Articular chondrocyte of knee joint (primary cell): ENCODE results near the gene PRCD. TPM values are rescaled to one million over a fixed set of nuclear protein-coding genes. Genes with fewer than 3 reads are reported as not detected.
A peak's percentile ranks its signal among the peaks of the same experiment; 100 is the strongest.

Source experiments
- small RNA-seq: library from RNA; depleted of rRNA; stranded (forward); fragments of <200 nt; gene quantifications from one replicate; pipeline ENCODE3, GENCODE V24; 2012
- total RNA-seq: library from RNA; depleted of rRNA; stranded (reverse); fragments of >200 nt; gene quantifications from 2 replicates; pipeline ENCODE4 v1.2.3, GENCODE V29; 2012

The PRCD gene
- total RNA-seq, result 1.6 and 3.0 TPM in 2 replicates

GRCh38 chr17:76539631-76540271, at the start of gene PRCD:
TSS of gene PRCD (plus strand) at chr17:76540044. CDS start at chr17:76540142, 98 bp downstream.

GRCh38 chr17:76501018-76501826, 38.6 kb upstream of the PRCD start, which contains the start of gene RHBDF2:
TSS of gene RHBDF2 (minus strand) at chr17:76501423. CDS start at chr17:76481524, 19,899 bp downstream.

GRCh38 chr17:76537578-76538280, 2.1 kb upstream of the PRCD start, which contains the start of gene CYGB:
TSS of gene CYGB (minus strand) at chr17:76537709. CDS start at chr17:76537542, 167 bp downstream.

GRCh38 chr17:76585649-76586593, 46.1 kb downstream of the PRCD start, which contains the start of gene ST6GALNAC2:
TSS of gene ST6GALNAC2 (minus strand) at chr17:76585860. CDS start at chr17:76585808, 52 bp downstream.

Small RNAs within 50 kb of the gene (small RNA-seq; reads per million reads assigned to genes)
- gene SNORD1A, result not detected
- 1,176 reads per million, percentile 99 among the genes with 10 or more reads in this experiment for gene SNORD1B

Other genes starting within 250 kb of the PRCD start
- 2.3 and 2.4 TPM in 2 replicates for gene QRICH2, start 231.8 kb upstream of the PRCD start, total RNA-seq
- 43.2 and 60.4 TPM in 2 replicates for gene PRPSAP1, start 186.1 kb upstream of the PRCD start, total RNA-seq
- 18.1 and 32.8 TPM in 2 replicates for gene SPHK1, start 155.4 kb upstream of the PRCD start, total RNA-seq
- 20.6 and 24.2 TPM in 2 replicates for gene UBE2O, start 86.9 kb upstream of the PRCD start, total RNA-seq
- gene AANAT, start 72.4 kb upstream of the PRCD start, total RNA-seq, result not detected in 2 replicates
- 5.9 and 6.5 TPM in 2 replicates for gene RHBDF2, start 38.6 kb upstream of the PRCD start, total RNA-seq
- gene CYGB, start 2.3 kb upstream of the PRCD start, total RNA-seq, result 10.7 and 12.6 TPM in 2 replicates
- gene ST6GALNAC2, start 45.8 kb downstream of the PRCD start, total RNA-seq, result 0.78 and 1.4 TPM in 2 replicates
- not detected in 2 replicates for gene ST6GALNAC1, start 103.7 kb downstream of the PRCD start, total RNA-seq
- gene MXRA7, start 170.9 kb downstream of the PRCD start, total RNA-seq, result 280 and 305 TPM in 2 replicates
- gene JMJD6, start 186.6 kb downstream of the PRCD start, total RNA-seq, result 13.4 and 13.5 TPM in 2 replicates
- 18.7 and 20.1 TPM in 2 replicates for gene METTL23, start 186.8 kb downstream of the PRCD start, total RNA-seq
- 98.6 and 126 TPM in 2 replicates for gene SRSF2, start 197.3 kb downstream of the PRCD start, total RNA-seq
- 40.6 and 42.6 TPM in 2 replicates for gene MFSD11, start 198.1 kb downstream of the PRCD start, total RNA-seq